ENCODE data around the gene STK40.

Gene STK40

DNA sequence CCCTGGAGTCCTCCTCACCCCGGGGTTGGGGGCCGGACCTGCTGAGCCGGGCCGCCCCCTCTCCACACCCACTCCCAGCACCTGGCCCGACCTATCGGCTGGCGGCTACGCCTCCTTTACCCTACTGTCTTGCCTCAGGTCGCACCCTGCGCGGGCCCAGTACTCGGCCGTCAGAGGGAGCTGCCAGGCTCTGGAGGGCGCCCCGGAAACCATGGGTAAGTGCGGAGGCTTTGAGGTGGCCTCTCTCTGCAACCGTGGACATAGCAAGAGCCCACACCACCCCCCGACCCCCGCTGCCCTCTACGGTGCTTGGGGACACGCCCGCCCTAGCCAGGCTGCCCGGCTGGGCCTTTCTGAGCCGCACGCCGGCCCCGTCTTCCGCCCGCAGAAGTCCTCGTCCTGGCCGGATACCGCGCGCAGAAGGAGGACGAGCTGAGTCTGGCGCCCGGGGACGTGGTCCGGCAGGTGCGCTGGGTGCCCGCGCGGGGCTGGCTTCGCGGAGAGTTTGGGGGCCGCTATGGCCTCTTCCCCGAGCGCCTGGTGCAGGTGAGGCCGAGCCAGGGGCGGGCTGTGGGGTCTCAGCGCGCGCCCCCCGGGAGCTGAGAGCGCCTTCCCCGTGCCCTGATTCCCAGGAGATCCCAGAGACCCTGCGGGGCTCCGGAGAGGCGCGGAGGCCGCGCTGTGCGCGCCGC, 79.4 kb downstream of the STK40 start, which contains the start of gene SH3D21:
SH3D21 (plus strand) TSS at position 159 of the 692 bp plus-strand sequence; CDS start at position 212, 53 bp downstream.
- DNase-seq, result peak; percentile 63

DNA sequence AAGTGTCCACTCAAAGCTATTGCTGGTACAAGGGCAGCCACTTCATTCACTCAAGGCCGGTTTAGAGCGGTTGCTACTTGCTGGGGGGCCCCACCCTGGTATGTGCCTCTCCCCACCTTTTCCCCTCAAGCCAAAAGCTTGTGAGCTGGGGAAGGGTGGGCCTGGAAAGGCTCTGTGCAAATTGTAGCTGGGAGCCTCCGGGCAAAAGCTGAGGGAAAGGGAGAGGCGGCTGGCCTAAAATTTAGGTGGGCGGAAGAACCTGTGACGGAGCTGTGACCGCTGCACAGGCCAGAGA, 79.9 kb downstream of the STK40 start:
- DNase-seq, result no peak

DNA sequence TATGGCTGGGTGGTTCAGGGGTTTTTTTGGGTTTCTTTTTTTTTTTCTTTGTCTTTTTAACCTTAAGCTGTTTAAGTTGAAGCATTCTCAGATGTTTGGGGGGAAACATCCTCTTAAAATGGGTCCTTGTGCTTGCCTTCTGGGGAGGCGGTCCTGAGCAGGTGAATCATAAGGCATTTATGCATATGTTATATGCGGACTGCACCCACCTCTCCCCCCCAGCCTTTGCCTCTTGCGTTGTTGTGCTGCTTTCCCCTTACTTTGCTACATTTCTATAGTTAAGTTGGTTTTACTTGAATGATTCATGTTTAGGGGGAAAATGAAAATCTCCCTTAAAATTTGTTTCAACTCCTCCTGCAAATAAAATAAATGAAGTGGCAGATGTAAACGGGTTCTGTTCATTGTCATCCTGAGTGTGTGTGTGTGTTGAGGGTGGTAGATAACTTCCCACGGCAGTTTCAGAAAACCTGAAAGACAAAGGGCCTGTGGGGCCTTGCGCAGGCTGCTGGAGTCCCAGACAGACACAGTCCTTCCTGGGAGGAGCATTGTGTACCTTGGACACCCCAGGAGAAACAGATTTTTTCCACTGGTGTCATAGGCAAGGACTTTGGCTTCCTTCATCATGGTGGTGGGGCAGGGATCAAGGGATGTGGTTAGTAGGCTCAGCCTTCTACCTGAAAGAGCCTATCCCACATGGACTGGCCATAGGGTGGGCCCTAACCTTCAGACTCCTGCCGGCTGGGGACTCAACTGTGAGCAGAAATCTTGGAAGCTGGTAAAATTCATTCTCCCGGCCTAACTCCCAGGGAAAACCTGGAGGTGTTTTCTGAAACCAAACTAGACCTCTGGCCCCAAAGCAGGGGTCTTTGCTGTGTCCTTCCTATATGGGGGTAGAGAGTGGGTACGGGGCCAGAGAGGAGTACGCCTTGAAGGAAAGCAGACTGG, 80.5 kb downstream of the STK40 start:
- DNase-seq, result no peak

DNA sequence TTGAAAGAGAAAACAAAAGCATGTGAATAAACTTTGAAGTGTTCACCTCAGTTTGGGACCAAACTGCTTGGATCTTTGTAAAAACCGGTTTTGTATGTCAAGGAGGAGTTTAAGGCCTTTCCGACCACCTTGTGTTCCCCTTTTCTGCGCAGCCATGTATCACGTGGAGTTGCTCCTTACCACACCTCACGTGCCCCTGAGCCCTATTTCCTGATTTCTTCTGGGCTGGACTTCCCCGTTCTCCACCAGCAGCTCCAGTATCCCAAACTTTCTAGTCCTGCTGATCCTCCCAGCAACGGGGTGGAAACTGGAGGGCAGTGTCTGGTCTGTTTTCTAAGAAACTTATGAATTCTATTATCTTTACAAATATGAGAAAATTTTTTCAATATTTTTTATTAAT, 81.2 kb downstream of the STK40 start:
- DNase-seq, result no peak

DNA sequence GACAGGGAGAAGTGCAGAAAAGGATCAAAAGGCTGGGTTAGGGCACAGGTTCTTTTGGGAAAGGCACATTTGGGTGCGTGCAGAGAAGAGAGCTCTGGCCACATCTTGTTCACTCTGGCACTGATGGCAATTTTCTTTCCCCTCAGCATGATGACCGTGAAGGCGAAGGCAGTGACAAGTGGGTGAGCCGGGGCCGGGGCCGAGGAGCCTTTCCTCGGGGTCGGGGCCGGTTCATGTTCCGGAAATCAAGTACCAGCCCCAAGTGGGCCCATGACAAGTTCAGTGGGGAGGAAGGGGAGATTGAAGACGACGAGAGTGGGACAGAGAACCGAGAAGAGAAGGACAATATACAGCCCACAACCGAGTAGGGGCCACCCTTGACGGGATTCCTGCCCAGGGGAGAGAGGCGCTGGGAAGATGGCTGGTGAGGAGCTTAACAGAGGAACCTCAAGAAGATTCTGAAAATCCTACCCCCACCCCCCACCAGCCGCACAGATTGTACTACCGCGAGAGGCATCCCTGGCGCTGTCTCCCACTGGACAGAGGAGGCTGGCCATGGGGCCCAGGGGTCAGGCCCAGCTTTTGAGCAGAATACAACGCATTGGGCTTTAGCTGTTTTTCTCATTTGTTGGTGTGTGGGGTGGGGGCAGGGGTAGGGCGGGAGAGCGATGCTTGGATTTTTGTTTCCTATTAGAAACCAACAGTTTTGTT, 81.9 kb downstream of the STK40 start:
- no peak for DNase-seq

DNA sequence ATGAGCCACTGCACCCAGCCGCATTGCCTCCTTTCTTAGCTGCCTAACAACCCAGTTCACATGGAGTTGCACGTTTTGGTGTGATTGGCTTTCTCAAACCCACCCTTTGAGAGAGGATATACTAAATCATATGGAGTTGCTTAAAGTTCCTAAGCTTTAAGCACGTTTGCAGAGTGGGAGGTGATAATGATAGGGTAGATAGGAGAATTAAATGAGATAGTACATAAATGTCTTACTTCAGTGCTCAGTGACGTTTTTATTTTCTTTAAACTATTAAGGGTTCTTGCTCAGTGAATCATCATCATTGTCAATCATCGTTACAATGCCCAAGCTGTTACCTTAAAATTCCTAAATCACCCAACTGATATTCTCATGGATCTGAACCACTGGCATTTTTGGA, 82.5 kb downstream of the STK40 start:
- no peak for DNase-seq

DNA sequence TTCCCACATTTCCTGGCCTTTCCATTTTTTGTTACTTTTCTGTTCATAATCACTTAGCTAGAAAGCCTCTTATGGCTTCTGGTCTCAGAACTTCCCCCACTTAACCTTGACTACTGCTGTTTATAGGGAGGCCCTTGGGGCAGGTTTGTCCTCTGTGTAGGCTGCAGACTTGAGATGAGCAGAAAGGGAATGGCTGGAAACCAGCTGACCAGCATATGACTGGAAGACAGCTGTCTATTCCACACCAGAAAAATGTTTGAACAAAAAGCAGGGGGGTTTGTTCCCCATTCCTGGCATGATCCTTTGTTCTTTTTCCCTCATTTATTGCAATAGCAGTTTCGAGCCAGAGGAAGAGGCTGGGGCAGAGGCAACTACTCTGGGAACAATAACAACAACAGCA, 84.5 kb downstream of the STK40 start:
- DNase-seq, result no peak

DNA sequence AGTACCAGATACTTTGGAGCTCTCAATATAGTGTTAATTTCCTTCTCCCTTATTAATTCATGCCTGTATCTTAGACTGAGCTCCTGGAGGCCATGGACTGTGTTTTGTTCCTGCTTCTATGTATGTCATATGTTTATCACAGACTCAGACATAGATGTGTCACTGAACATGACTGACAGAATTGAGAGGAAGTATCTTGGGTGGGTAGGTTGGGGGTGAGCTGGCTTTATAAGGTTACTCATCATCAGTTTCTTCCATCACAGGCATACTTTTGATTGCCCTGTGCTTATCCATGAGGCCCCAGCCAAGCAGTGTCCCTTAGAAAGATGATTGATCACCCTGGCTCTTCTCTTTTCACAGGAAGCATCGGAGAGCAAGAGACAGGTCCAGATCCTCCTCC, 85.2 kb downstream of the STK40 start:
- no peak for DNase-seq

DNA sequence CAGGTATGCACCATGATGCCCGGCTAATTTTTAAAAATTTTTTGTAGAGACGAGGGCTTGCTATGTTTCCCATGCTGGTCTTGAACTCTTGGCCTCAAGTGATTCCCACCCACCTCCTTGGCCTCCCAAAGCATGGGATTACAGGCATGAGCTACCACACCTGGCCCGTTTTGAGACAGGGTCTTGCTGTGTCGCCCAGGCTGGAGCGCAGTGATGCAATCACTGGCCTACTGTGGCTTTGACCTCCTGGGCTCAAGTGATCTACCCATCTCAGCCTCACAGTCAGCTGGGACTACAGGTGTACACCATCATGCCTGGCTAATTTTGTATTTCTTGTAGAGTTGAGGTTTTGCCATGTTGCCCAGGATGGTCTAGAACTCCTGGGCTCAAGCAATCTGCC, 87.1 kb downstream of the STK40 start:
- DNase-seq, result no peak

DNA sequence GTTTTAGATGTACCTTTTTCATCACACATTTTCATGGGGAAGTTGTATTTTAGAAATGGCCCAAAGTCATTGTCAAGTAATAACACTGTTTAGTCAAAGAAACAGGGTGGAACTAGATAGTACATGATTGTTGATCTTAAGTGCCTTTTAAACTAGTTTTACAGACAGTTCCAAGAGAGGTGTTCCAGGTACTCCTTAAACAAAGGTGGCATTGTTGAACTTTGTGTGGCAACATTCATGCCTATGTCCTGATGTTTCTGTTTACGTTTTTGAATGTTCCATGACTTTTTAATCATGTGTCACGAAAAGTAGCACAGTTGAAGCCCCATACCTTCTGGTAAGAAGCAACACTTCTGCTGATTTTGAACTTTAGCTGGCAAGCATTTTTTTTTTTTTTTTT, 88.7 kb downstream of the STK40 start:
- DNase-seq, result no peak

DNA sequence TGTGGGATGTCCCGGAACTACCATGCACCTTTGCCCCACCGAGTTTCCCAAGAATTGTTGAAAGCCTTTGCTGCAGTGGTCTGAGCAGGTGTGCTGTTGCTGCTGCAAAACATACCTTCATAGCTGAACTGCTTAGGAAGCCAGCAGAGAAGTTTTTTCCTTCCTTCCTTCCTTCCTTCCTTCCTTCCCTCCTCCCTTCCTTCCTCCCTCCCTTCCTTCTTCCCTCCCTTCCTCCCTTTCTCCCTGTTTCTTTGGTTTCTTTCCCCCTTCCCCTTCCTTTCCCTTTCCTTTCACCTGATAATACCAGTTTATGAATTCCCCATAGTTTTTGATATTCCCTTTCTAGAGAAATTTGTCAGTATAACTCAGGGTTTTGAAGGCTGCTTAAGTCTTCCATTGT, 90.3 kb downstream of the STK40 start:
- DNase-seq, result no peak

All from NCI-H774 (cell line).